K562 (cell line): ENCODE measurements around the gene RBMS3. TPM values are rescaled to one million over a fixed set of nuclear protein-coding genes. Genes with fewer than 3 reads are reported as not detected.

ENCODE experiments used
- ATAC-seq: fragments of 200-7000 bp; cut with Tn5 transposase; 3 replicates; pipeline ENCODE4 v1.9.1; 2020; ENCODE audit warnings: moderate library complexity
- BruUV-seq: library from RNA; stranded (reverse); fragments of 400-500 nt; replicated peaks from 2 replicates; lab custom pipeline; 2021; lab: Mats Ljungman, UMichigan
- CTCF ChIA-PET: fragments of 300-600 bp; formaldehyde crosslinking; extraction: SDS; loops from one replicate; lab custom pipeline; 2021; ENCODE audit warnings: low intra/inter-chr PET ratio; lab: Yijun Ruan, JAX
- POLR2A ChIA-PET: fragments of 300-600, 350-650 bp; sonication (Branson Sonifier 250); formaldehyde crosslinking; extraction: SDS; loops from one replicate; lab custom pipeline; 2021; ENCODE audit warnings: antibody characterized with exemption, inconsistent platforms; lab: Yijun Ruan, JAX
- DNase-seq, 4 experiments: peaks; one replicate each; pipeline versions ENCODE4 v3.0.0 to v3.0.0-alpha.2; 2011 to 2018; ENCODE audit warnings: low spot score in 3 of 4, mixed read lengths in 3 of 4; ENCODE audit errors: extremely low read depth in 1 of 4
- FAIRE-seq: peaks from 2 replicates; lab custom pipeline; 2011; peaks lifted over from hg19 to GRCh38; lab: Jason Lieb, UNC
- H2AFZ ChIP-seq: 2 replicates; pipeline ENCODE4 v1.6.0; 2011; ENCODE audit warnings: low read depth, low read length, control low read depth, inconsistent platforms
- H3K27ac ChIP-seq: fragments of 200-600 bp; 3 replicates; pipeline ENCODE4 v1.8.0; 2011; ENCODE audit warnings: low read depth, mild to moderate bottlenecking, control low read depth, inconsistent platforms, low read length, moderate library complexity, mixed read lengths; ENCODE audit errors: extremely low read depth
- H3K27me3 ChIP-seq, 2 experiments: fragments of 300-600 bp in 1 of 2; 2 replicates in 1 of 2; 3 replicates in 1 of 2; pipeline versions ENCODE4 v1.6.0 to v1.8.0; 2011; ENCODE audit warnings: inconsistent platforms in 2 of 2, low read length in 2 of 2, mild to moderate bottlenecking in 1 of 2, mixed read lengths in 1 of 2, moderate library complexity in 1 of 2; ENCODE audit not compliant: control insufficient read depth in 2 of 2, insufficient read depth in 2 of 2
- H3K36me3 ChIP-seq: fragments of 300-600 bp; 3 replicates; pipeline ENCODE4 v1.8.0; 2011; ENCODE audit warnings: mild to moderate bottlenecking, low read length, inconsistent platforms; ENCODE audit not compliant: control insufficient read depth, insufficient read depth
- H3K4me1 ChIP-seq, 2 experiments: fragments of 200-600 bp in 1 of 2; replicated peaks in 1 of 2; 2 replicates in 1 of 2; 3 replicates in 1 of 2; pipeline versions ENCODE4 v1.5.1 to v1.8.0; 2011; ENCODE audit warnings: inconsistent platforms in 2 of 2, low read length in 2 of 2, mild to moderate bottlenecking in 1 of 2, mixed read lengths in 1 of 2, moderate library complexity in 1 of 2; ENCODE audit not compliant: control insufficient read depth in 2 of 2, insufficient read depth in 2 of 2
- H3K4me2 ChIP-seq: 2 replicates; pipeline ENCODE4 v1.6.1; 2011; ENCODE audit warnings: low read length, control low read depth, inconsistent platforms, mixed read lengths; ENCODE audit not compliant: insufficient read depth
- H3K4me3 ChIP-seq: fragments of 200-600 bp; sonication (generic), shearing (Covaris generic); 2 replicates; pipeline ENCODE4 v1.5.1; 2016; ENCODE audit warnings: control low read depth, inconsistent platforms
- H3K79me2 ChIP-seq: fragments of 200-600 bp; 3 replicates; pipeline ENCODE4 v1.8.0; 2011; ENCODE audit warnings: low read length, inconsistent platforms; ENCODE audit not compliant: control insufficient read depth, insufficient read depth
- H3K9ac ChIP-seq, 2 experiments: 2 replicates each; pipeline versions ENCODE4 v1.6.0 to v1.6.1; 2011; ENCODE audit warnings: low read depth in 2 of 2, low read length in 2 of 2, control low read depth in 1 of 2, inconsistent platforms in 1 of 2, mild to moderate bottlenecking in 1 of 2, mixed read lengths in 1 of 2; ENCODE audit not compliant: insufficient read depth in 1 of 2
- H3K9me1 ChIP-seq: one replicate; pipeline ENCODE4 v1.6.0; 2011; ENCODE audit warnings: inconsistent platforms, mild to moderate bottlenecking, low read length, moderate library complexity; ENCODE audit not compliant: control insufficient read depth, insufficient read depth
- H3K9me3 ChIP-seq: replicated peaks from 2 replicates; pipeline ENCODE4 v1.5.1; 2011; ENCODE audit warnings: low read depth, low read length, inconsistent platforms; ENCODE audit not compliant: control insufficient read depth, insufficient read depth
- H4K20me1 ChIP-seq: replicated peaks from 2 replicates; pipeline ENCODE4 v1.6.1; 2011; ENCODE audit warnings: low read length, inconsistent platforms, mixed read lengths; ENCODE audit not compliant: control insufficient read depth, insufficient read depth
- CHD7 ChIP-seq: fragments of 200-600 bp; sonication (generic); IDR thresholded peaks from one replicate; pipeline ENCODE4 v1.6.1; 2012; ENCODE audit warnings: mild to moderate bottlenecking, low read depth, low read length, inconsistent platforms
- ERF ChIP-seq: fragments of 450-650 bp; formaldehyde crosslinking; IDR thresholded peaks from 2 replicates; pipeline ENCODE4 v1.4.0; 2020; ENCODE audit warnings: mild to moderate bottlenecking, mixed read lengths
- HBP1 ChIP-seq: fragments of 450-650 bp; formaldehyde crosslinking; IDR thresholded peaks from 2 replicates; pipeline ENCODE4 v1.4.0; 2022; ENCODE audit warnings: missing genetic modification characterization
- POLR2G ChIP-seq: fragments of 200-400 bp; formaldehyde crosslinking; IDR thresholded peaks from 2 replicates; pipeline ENCODE4 v1.6.1; 2017; ENCODE audit warnings: low read depth, mild to moderate bottlenecking, antibody characterized with exemption, low read length, moderate library complexity
- POLR2H ChIP-seq: IDR thresholded peaks from 2 replicates; pipeline ENCODE4 v1.6.1; 2016; ENCODE audit warnings: missing genetic modification characterization, low read depth, mild to moderate bottlenecking, control low read depth, missing compliant biosample characterization, moderate library complexity
- RB1 ChIP-seq: fragments of 450-650 bp; IDR thresholded peaks from 2 replicates; pipeline ENCODE4 v1.6.1; 2017; ENCODE audit warnings: low read depth, mild to moderate bottlenecking
- RCOR1 ChIP-seq, 2 experiments: IDR thresholded peaks; 2 replicates each; pipeline ENCODE4 v1.6.1; 2012; ENCODE audit warnings: low read depth in 2 of 2, low read length in 2 of 2, borderline replicate concordance in 1 of 2, improper control_type of control experiment in 1 of 2
- XRCC3 ChIP-seq: fragments of 450-650 bp; IDR thresholded peaks from 2 replicates; pipeline ENCODE4 v1.6.1; 2017; ENCODE audit warnings: mild to moderate bottlenecking, moderate library complexity
- ZC3H8 ChIP-seq: fragments of 450-650 bp; IDR thresholded peaks from 2 replicates; pipeline ENCODE4 v1.6.1; 2017
- ZNF586 ChIP-seq: fragments of 450-650 bp; formaldehyde crosslinking; conservative IDR thresholded peaks from 2 replicates; pipeline ENCODE4 v1.4.0; 2020; ENCODE audit warnings: mild to moderate bottlenecking, moderate library complexity
- WGBS: fragments of 100-300 bp; shearing (Covaris generic); methylation state at CpG from one replicate; pipeline ENCODE4 v1.1.6; 2016; ENCODE audit warnings: low coverage, mixed read lengths; ENCODE audit not compliant: insufficient coverage; ENCODE audit errors: missing lambda C conversion rate; 5-methylcytosine and 5-hydroxymethylcytosine counted together
- in situ Hi-C: fragments of 300-500 bp; cut with MboI; formaldehyde crosslinking; loops from 4 replicates; pipeline ENCODE4 v1.15.0; 2018; ENCODE audit warnings: inconsistent platforms, mixed read lengths
- intact Hi-C: fragments of 100-400 bp; cut with micrococcal nuclease; formaldehyde crosslinking; loops from 2 replicates; pipeline ENCODE4 v1.14.2; 2022
- polyA plus RNA-seq, 8 experiments: library from polyadenylated mRNA; depleted of rRNA in 4 of 8; stranded (reverse) in 5 of 8; unstranded in 3 of 8; fragments of >200 nt; fragmentation: Nextera tagmentation in 2 of 8; fragmentation: Illumina TruSeq in 1 of 8; extraction: Ambion mirVana in 2 of 8; extraction: Trizol in 1 of 8; gene quantifications; 2 replicates each; pipeline versions ENCODE4 v1.2.1 to v1.2.3, GENCODE V29; 2011 to 2014; ENCODE audit warnings: inconsistent platforms in 1 of 8, missing spikeins in 1 of 8
- total RNA-seq, 7 experiments: library from RNA; depleted of rRNA in 6 of 7; stranded (reverse); fragments of >200 nt in 6 of 7; fragmentation: Illumina TruSeq in 2 of 7; extraction: Trizol in 2 of 7; gene quantifications; 2 replicates each; pipeline versions ENCODE4 v1.2.1 to v1.2.3, GENCODE V29; 2011 to 2021; ENCODE audit warnings: low replicate concordance in 1 of 7

Gene RBMS3
- total and polyA plus RNA-seq, 9 of the 15 experiments (the other 6 are each of a cell fraction or from before 2014, with no cell fraction given), result 0.20 TPM; not detected in 8

- FAIRE-seq (no peak), ATAC-seq (no peak), DNase-seq (no peak)
- H3K27me3 ChIP-seq, result no peaks in the 10 kb centered on the region
- H3K4me3 ChIP-seq, result no peak overlapping the region
- CTCF ChIA-PET, result no interaction called here
- intact Hi-C loops (no loop called here), in situ Hi-C loops (no loop called here)
- no peak overlapping the region for H3K4me2 ChIP-seq
- 0% methylated on average over 6 of the region's 6 CpGs for WGBS
- POLR2A ChIA-PET, result no interaction called here
- H3K27ac ChIP-seq, result no peak overlapping the region
- H3K79me2 ChIP-seq, result no peaks in the 10 kb centered on the region
- H3K9ac ChIP-seq, result no peak overlapping the region
- no peaks in the 10 kb centered on the region for H3K4me1 ChIP-seq
- no peaks in the 10 kb centered on the region for H4K20me1 ChIP-seq
- no peaks in the 10 kb centered on the region for H3K9me1 ChIP-seq
- H3K9me3 ChIP-seq, result peaks cover 1% of the 10 kb centered on the region; the same call in 1 of the 2 replicates
- H3K36me3 ChIP-seq, result no peaks in the 10 kb centered on the region
- no peak overlapping the region for H2AFZ ChIP-seq
- BruUV-seq, result no TSS peak
- TF ChIP-seq XRCC3 (no peak), RCOR1 (IDR thresholded peaks at IDR 0.05; ENCODE audit: borderline replicate concordance in 1 of 2, low read depth in 2 of 2, low read length in 2 of 2) (no peak), ZC3H8 (no peak), CHD7 (no peak), ERF (no peak), ZNF586 (no peak), HBP1 (CRISPR knock-in tag) (no peak), POLR2H (no peak), RB1 (no peak), POLR2G (no peak)
Measured at GRCh38 chr3:29892976-29893554, 612.2 kb downstream of the RBMS3 start.
